ENCODE results near the gene ZNF414. TPM values are rescaled to one million over a fixed set of nuclear protein-coding genes. Genes with fewer than 3 reads are reported as not detected.
"Not testable (repeated sequence)": the region's sequence is repeated elsewhere in the genome, so short reads cannot be mapped to it uniquely, and the experiment has no call there.

The ZNF414 gene, protein sequence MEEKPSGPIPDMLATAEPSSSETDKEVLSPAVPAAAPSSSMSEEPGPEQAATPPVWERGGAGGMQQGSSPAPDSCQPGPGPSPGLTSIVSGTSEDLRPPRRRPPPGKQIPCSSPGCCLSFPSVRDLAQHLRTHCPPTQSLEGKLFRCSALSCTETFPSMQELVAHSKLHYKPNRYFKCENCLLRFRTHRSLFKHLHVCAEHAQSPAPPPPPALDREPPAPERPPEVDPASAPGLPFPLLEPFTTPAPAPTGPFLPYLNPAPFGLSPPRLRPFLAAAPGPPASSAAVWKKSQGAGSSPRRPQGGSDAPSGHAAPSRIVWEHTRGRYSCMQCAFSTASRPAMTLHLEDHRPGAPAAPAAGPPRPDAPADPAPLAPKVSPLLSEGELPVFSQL
- polyA plus RNA-seq (ENCODE audit: insufficient read length in 12 of 12) = 10 to 100 TPM in 11 of 12 donors, not detected in 1; 10.5 to 25.4 (median 12.6) TPM
- long read RNA-seq, donor 1, transcript ZNF414-202 (8 exons, 2,300 nt) = major isoform, 7 of 9 reads
- long read RNA-seq, donor 1, partial matches to known transcripts = 0 of 9 reads
- long read RNA-seq, donor 1, other reads (novel, unspliced or antisense) = 0 of 9 reads
- long read RNA-seq, donor 2, partial matches to known transcripts = 0 of 4 reads
- long read RNA-seq, donor 2, other reads (novel, unspliced or antisense) = 0 of 4 reads
- long read RNA-seq, donor 3 = 0 reads
- long read RNA-seq, donor 4, partial matches to known transcripts = 0 of 3 reads
- long read RNA-seq, donor 4, other reads (novel, unspliced or antisense) = 0 of 3 reads
- long read RNA-seq, donor 5, partial matches to known transcripts = 0 of 8 reads
- long read RNA-seq, donor 5, other reads (novel, unspliced or antisense) = 0 of 8 reads
- long read RNA-seq, donor 6, partial matches to known transcripts = 0 of 3 reads
- long read RNA-seq, donor 6, other reads (novel, unspliced or antisense) = 0 of 3 reads
- long read RNA-seq, donor 7, partial matches to known transcripts = 0 of 2 reads
- long read RNA-seq, donor 7, other reads (novel, unspliced or antisense) = 0 of 2 reads
- long read RNA-seq, donor 8, transcript ZNF414-202 (8 exons, 2,300 nt) = major isoform, 5 of 7 reads
- long read RNA-seq, donor 8, partial matches to known transcripts = 0 of 7 reads
- long read RNA-seq, donor 8, other reads (novel, unspliced or antisense) = 0 of 7 reads
- long read RNA-seq, donor 9, partial matches to known transcripts = 0 of 1 reads
- long read RNA-seq, donor 9, other reads (novel, unspliced or antisense) = 0 of 1 reads
- long read RNA-seq, donor 10, partial matches to known transcripts = 0 of 5 reads
- long read RNA-seq, donor 10, other reads (novel, unspliced or antisense) = 0 of 5 reads
- long read RNA-seq, donor 11, partial matches to known transcripts = 0 of 6 reads
- long read RNA-seq, donor 11, other reads (novel, unspliced or antisense) = 0 of 6 reads

DNA sequence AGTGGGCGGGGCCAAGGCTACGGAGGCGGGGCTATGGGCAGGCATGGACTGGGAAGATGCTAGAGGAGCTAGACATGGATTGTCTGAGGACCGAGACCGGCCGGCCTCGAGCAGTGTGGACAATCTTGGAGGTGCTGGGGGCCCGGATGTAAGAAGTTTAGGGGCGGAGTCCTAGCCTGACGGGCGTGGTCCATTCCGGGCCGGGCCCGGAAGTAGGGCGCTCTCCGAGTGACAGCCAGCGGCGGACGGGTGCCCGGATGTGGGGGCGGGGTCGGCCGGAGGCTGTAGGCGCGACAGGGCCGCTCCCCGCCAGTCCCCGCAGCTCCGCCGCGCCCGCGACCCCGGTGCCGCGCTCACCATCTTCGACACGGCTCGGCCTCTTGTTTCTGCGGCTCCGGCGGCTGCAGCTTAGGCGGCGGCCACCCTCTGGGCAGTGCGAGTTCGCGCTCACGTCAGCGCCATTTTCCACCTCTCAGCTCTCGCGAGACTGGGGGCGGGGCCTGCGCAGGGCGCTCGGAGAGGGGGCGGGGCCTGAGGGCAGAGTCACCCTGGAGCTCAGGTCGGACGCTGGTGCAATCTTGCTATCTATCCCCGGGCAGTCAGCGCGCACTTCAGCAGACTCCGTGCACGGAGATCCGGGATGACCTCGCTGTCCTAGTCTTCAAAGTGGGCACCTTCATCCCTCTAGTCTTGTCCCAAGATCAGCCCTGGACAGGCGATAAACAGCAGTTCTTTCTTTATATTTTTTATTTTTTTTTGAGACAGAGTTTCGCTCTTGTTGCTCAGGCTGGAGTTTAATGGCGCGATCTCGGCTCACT is at the start of gene ZNF414:
Gene ZNF414, minus strand, starts transcription at position 481 of the 818 bp plus-strand sequence. Its CDS starts 121 bp downstream, at position 360.
- DNase-seq = peak; percentile 96

DNA sequence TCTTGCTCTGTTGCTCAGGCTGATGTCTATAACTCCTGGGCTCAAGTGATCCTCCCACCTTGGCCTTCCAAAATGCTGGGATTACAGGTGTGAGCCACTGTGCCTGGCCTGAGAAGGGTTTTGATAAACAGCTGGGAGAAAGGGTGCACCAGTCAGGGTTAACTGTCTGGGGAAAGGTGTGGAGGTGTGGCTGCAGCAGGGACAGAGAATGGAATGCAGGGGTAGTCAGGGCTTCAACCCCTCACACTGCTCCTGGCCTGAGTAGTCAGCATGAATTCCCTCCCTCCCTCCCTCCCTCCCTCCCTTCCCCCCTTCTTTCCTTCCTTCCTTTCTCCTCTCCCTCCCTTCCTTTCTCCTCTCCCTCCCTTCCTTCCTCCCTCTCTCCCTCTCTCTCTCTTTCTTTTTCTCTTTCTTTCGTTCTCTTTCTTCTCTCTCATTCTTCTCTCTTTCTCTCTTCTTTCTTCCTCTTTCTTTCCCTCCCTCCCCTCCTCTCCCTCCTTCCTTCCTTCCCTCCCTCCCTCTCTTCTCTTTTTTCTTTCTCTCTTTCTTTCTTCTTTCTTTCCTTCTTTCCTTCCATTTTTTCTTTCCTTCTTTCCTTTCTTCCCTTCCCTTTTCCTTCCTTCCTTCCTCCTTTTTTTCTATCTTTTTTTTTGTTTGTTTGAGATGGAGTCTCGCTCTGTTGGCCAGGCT is 47.3 kb upstream of the ZNF414 start:
- DNase-seq = no peak

DNA sequence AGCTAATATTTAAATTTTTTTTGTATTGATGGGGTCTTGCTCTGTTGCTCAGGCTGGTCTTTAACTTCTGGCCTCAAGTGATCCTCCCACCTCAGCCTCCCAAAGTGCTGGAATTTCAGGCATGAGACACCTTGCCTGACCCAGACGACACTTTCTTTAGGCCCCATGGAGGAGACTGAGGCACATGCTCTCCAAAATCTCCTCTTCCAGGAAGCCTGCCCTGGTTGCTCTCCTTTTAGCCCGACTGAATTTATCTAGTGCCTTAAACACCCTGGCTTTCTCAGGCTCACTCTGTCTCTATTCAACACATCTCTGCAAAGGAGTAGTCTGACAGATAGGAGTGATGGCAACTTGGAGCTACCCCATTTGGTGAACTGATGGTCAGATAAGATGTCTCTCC is 44.4 kb upstream of the ZNF414 start:
- DNase-seq = no peak

DNA sequence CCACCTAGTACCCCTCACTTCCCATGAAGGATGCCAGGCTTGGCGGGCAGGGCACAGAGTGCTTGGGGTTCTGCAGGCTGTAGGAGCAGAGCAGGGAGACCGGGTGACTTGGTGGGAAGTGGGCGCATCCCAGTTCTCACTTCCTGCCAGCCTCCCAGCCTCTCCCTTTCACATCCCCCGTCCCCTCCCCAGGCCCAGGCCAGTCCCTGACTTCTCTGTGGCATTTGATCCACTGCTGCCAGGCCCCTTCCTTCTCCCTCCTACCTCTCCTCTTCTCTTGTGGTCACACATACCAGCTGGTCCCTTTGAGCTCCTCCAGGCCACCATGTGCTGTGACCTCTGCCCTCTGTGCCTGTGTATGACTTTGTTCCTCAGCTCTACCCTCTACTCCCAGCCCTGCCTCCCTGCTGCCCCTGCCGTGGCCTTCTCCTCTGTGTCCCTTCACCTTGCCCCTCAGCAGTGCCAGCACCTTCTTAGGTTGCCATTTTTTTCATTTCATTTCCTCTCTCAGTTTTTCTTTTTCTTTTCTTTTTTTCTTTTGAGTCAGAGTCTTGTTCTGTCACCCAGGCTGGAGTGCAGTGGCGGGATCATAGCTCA is 43.8 kb upstream of the ZNF414 start:
- no peak for DNase-seq

DNA sequence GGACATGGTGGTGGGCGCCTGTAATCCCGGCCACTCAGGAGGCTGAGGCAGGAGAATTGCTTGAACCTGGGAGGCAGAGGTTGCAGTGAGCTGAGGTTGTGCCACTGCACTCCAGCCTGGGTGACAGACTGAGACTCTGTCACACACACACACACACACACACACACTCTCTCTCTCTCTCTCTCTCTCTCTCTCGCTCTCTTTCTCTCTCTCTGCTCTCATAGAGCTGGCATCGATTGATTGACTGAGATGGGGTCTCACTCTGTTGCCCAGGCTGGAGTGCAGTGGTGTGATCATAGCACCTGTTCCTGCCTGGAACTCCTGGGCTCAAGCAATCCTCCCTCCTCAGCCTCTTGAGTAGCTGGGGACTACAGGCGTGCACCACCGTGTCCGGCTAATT is 39.8 kb upstream of the ZNF414 start:
- DNase-seq = not testable (repeated sequence)

DNA sequence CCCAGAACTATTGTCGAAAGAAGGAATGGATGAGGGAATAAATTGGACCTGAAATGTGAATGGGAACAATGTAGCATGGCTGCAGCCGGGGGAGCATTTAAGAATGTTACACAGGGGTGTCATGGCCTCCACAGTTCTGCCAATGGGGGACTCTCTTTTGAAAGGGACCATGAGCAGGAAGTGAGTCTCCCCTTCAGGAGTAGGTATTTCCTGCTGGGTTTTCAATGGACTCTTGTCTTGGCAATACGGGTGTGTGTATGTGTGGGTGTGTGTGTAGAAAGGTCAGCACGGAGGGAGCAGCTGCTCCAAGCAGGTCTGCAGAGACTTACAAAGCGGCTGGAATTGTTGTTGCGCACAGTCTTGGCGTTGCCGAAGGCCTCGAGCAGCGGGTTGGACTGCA is 38.8 kb upstream of the ZNF414 start:
- DNase-seq = no peak

DNA sequence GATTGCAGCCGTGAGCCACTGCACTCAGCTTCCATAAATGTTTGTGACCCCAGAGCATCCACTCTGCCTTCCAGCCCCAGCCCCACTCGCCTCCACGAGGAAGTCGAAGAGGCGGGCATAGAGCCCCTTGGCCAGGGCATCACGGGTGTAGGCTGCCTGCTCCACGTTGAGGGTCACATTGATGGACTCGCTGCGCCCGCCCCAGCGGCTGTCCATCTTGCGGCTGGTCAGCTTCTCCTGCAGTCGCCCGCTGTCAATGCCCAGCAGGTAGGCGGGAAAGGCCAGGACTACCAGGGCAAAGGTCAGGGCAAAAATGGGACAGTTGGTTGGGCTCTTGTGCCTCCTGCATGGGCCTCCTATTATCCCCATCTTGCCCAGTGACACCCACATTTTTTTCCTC is 36.1 kb upstream of the ZNF414 start:
- DNase-seq = no peak

DNA sequence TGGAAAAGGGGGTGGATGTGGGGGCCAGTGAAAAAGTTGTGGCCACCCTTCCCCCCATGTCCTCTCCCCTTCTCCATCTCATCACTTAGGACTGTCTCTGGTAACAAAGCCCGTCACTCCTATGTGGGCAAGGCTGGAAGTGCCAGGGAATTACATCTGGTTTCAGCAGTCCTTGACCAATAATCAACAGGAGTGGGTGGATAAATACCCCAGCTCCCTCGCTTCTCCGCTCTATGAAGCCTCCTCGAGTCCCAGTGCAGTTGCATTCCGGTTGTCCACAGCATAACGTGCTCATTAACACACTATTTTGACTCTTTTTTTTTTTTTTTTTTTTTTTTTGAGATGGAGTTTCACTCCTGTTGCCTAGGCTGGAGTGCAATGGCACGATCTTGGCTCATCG is 31.8 kb upstream of the ZNF414 start:
- DNase-seq = no peak

DNA sequence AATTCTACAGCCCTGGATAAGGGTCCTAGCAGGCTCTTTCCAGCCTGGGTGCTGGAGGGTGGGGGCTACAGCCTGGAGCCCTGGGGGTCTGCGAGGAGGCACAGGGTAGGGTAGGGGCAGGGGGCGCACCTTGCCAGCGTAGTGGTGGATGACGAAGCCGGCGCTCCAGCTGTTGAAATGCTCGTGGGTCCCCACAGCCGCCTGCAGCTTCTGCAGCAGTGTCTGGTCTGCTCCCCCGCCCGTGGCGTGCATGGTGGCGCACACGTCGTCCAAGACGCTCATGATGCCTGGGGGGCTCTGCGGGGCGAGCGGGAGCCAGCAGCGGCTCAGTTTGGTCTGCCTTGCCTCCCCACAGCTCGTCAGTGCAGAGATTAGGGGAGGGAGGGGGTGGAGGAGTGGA is 30.2 kb upstream of the ZNF414 start:
- no peak for DNase-seq

DNA sequence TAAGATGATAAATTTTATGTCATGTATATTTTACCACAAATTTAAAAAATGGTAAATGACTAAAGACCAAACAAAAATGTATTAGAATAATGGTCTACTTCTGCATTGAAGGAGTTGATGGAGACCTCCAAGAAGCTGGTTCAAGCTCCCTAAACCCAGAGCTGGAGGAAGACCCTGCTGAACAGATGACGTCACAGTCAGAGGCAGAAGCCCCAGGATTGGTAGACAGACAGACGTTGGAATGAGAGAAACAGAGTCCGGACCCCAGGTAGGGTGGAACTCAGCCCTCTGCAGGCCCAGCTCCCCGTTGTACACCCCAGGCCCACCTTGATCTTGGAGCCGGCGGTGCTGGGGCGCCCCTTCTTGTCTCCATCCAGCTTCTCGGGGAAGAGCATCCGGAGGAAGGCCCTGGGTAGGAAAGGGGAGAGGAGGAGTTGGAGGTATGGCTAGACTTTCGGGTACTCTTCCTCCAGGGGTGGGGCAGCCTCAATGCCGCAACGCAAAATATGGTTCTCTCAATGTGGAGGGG is 25.7 kb upstream of the ZNF414 start:
- no peak for DNase-seq

DNA sequence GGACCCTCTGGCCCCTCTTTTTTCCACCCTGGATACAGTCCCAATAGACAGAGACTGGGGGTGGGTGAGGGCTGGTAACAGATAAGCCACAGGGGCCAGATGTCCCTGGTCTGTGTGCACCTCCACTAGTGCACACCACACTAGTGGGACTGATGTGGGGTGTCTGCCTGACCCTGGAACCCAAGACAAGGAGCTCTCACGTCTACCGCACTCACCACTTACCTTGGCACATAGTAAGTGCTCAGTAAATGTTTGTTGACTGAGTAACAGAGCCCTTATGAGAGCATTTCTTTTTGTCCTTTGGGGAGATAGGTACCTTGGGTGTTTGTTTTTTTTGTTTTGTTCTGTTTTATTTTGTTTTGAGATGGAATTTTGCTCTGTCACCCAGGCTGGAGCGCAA is 23.1 kb upstream of the ZNF414 start:
- no peak for DNase-seq

DNA sequence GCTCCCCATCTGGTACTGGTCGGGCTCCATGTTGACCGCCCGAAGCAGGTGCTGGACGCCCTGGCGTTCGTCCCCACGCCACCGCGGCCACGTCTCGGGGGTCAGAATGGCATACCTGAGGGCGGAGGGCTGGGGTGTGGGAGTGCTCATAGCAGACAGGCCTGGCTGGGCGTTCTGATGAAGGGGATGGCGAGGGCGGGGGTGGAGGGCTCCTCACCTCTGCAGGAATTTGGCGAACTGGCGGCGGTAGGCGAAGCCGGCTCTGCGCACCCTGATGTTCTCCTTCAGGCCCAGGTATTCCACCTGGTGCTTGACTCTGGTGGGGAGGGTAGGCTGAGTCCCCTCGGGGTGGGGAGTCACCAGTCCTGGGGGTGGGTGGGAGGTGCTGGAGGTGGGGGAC is 22.3 kb upstream of the ZNF414 start:
- no peak for DNase-seq

DNA sequence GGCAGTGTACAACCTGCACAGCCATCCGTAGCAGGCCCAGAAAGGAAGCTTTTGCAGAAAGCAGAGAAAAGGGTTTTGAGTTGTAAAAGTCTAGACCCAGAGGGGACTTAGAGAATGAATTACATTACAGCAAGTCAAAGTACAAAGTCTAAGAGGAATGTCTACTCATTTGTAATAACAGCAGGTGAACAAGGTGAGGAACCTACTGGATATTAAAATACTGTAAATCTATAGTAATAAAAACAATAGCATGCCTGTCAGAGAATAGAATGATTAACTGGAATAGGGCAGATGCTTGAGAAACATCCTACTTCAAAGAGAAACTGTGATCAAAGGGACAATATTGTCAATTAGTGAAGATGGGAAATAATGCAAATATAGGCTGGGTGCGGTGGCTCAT is 18.3 kb upstream of the ZNF414 start:
- DNase-seq = no peak

DNA sequence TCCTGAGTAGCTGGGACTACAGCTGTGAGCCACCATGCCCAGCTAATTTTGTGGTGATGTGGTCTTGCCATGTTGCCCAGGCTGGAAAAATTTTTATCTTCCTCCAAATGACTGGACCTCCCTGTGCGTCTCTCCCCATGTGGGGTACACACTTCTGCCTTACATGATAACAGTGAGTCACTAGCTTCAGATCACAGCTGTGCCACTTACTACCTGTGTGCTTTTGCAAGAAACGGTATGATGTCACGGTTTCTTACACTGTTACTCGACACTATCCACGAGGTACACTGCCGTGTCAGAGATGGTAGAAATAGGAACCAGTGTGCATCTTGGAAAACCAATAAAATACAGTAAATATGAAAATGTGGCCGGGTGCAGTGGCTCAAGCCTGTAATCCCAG is 17.5 kb upstream of the ZNF414 start:
- DNase-seq = no peak

DNA sequence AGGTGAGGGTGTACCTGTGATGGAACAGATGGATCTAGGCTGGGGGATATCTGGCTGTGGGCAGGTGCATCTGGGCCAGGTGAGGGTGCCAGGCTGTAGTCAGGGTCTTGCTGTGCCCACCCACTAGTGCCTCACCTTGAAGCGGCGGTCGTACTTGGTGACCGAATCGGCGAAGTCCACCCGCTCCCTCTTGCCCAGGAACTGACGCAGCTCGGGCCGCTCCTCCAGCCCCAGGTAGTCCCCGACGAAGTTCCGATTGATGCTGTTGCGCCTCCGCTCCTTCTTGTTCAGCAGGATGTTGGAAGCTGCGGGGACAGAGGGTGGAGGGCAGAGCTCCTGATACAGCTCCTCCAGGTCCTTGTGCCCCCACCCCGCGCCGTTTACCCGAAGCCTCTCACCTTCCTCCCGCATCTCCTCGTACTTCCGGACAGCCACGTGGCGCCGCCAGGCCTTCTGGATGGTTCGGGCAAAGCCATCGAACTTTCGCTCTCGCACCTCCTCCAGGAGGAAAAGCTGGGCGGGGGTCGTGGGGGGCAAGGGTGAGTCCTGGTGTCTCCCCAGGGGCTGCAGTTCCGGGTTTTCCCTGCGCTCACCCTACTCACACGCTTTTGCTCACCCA is 16.2 kb upstream of the ZNF414 start:
- DNase-seq = no peak

DNA sequence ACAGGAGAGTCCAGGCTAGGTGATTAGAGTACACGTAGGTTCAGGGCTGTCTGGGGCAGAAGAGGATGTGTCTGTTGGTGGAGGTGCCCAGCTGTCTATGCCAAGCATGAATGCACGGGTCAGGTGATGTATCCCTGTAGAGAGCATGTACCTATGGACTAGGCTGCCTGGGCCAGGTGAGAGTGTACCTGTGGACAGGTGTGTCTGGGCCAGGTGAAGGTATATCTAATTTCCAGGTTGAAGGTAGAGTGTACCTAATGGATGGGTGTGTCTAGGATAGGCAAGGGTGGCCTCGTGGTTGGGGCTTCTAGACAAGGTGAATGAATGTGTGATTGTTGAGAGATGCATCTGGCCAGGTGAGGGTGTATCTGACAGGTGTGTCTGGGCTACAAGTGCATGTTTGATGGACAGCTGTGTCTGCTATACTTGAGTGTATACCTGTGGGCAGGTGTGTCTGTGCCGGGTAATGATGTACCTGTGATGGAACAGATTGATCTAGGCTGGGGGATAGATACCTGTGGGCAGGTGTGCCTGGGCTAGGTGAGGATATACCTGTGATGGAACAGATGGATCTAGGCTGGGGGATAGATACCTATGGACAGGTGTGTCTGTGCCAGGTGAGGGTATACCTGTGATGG is 15.5 kb upstream of the ZNF414 start:
- no peak for DNase-seq

DNA sequence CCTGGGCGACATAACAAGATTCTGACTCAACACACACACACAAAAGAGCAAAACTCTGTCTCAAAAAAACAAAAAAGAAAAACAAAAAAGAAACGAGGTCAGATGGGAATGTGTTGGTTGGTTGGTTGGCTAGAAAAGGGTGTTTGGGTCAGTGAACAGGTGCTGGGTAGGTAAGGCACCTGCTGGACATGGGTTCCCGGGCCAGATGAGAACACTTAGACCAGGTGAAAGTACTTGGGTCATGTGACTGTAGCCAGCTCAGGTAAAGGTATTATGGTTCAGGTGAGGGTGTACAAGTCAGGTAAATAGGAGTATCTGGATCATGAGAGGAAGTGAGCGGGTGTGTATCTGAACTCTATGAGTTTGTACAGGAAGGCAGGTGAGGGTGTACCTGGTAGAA is 14.5 kb upstream of the ZNF414 start:
- no peak for DNase-seq

DNA sequence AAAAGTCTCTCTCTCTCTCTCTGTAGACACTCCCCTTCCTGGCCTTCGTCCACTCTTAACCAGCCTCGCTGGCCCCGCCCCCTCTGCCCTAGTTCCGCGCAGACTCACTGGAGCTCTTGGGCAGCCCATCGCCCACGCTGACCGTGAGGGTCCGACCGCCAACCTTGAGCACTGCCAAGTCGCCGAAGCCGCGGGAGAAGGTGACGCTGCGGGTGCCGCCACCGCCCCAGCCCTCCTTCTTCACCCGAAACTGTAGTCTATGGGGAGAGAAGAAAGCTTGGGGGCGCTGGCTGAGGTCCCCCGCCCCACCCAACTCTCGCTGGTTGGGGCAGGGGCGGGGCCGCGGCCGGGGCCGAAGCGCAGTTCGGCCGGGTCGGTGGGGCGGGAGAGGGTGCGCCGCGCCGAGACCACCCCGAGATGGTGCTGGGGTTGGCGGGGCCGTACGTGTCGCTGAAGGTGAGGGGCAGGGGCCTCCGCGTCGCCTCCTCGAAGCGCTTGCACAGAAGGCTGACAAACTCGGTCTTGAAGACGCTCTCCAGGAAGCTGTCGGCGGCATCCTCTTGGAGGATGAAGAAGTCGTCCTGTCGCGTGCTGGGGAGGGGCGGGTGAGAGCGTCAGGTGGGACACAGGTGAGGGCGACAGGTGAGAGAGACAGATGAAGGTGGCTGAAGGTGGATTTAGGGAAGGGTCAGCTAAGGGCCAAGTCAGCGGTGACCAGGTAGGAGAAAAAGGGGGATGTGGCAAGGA is 12.6 kb upstream of the ZNF414 start:
- DNase-seq = peak; percentile 94
